Astrocyte (in vitro differentiated cells and primary cell): ENCODE measurements around the gene SERF2.

Experiments used
- CTCF ChIP-seq: IDR thresholded peaks from 2 replicates; pipeline ENCODE4 v1.5.1; 2011; ENCODE audit warnings: low read depth, mild to moderate bottlenecking, inconsistent platforms, low read length, moderate library complexity; ENCODE audit not compliant: insufficient read depth
- EZH2 ChIP-seq: IDR thresholded peaks from 2 replicates; pipeline ENCODE4 v1.6.1; 2012; ENCODE audit warnings: mild to moderate bottlenecking, low read length, inconsistent platforms; ENCODE audit not compliant: insufficient read depth

DNA sequence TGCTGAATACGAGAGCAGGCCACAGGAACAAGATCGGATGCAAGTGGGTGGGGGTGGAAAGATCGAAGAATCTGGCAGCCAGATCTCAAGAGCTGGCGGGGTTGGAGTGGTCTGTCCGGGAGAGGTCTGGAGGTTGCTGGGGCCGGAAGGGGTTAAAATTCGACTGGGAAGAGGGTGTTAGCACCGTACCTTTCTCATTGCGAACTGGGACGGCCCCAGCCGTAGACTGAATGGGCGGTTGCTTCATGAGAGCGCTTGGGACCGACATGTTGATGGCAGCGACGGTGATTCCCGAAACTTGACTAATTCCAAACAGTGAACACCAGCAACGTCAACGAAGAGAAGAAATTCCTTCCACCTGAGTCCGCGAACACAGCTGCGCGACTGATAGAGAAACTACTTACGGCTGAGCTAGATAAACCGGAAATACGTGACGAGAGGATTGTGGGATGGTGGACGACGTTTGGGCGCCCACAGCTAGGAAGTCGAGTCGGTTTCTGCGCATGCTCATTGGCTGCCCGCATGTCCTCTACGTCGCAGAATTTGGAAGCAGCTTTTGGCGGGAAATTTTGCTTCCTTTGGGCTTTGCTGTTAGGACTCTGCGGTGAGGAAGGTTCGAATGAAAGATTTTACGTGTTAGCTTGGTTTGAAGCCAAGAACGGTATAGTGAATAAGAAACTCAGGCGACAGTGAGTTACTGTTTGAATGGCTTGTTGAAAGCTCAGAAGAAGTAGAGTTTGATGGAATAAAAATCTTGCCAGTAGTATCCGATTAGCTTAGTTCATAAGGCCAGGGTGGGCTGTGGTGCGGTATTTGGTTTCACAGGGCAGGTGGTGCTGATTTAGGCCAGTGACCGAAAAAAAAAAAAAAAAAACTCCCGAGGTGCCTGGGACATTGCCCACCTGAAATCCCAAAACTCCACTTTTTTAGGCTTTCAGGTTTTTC, 32.5 kb downstream of the SERF2 start, which contains the start of gene MFAP1:
- TF ChIP-seq CTCF: no peak
- no peak for TF ChIP-seq EZH2
